ENCODE results near the gene TNRC6C.

TNRC6C gene

DNA sequence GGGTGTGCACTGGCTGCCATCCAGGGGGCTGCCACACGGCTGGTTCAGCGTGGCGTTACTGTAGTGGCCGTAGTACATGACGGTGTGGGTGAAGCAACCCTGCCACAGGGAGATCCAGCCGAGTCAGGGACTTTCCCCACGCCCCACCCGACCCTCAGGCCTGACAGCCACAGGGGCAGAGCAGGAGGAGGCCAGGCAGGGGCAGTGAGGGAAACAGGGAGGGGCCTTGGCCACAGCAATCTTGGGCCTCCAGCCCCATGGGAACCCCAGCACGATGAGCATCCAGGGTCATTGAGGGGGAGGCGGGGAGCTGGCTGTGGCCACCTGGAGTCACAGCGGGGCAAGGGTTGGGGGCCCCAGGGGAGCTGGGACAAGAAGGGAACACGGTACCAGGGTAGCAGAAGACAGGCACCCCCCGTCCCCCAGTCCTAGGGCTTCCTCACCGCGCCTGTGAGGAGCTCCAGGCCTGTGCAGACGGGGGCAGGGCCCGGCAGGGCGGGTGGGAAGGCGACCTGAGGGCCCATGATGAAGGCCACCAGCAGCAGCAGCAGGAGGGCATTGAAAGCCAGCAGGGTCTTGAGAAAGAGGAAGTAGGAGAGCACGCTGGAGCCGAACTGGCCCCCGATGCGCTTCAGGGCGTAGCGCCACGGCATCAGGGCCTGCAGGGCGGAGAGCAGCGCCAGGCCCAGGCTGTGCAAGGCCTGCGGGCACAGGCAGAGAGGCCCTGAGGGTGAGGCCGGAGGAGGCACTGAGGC lies 165.8 kb downstream of the TNRC6C start:
- no peak for DNase-seq (ENCODE audit: low read depth in 4 of 4, low spot score in 1 of 4)

DNA sequence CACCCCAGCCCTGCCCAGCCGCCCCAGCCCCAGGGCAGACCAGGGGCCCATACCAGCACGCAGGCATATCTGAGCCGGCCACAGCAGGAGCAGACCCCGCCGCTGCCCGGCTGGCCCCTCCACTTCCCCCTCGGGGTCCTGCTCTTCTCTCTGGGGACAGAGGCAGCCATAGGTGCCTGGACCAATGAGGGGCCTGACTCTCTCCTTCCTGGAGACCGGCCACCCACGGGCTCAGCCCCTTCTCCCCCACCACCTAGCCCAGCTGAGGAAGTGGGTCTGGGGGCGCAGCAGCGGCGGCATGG lies 166.3 kb downstream of the TNRC6C start:
- no peak for DNase-seq (ENCODE audit: low read depth in 4 of 4, low spot score in 1 of 4)

DNA sequence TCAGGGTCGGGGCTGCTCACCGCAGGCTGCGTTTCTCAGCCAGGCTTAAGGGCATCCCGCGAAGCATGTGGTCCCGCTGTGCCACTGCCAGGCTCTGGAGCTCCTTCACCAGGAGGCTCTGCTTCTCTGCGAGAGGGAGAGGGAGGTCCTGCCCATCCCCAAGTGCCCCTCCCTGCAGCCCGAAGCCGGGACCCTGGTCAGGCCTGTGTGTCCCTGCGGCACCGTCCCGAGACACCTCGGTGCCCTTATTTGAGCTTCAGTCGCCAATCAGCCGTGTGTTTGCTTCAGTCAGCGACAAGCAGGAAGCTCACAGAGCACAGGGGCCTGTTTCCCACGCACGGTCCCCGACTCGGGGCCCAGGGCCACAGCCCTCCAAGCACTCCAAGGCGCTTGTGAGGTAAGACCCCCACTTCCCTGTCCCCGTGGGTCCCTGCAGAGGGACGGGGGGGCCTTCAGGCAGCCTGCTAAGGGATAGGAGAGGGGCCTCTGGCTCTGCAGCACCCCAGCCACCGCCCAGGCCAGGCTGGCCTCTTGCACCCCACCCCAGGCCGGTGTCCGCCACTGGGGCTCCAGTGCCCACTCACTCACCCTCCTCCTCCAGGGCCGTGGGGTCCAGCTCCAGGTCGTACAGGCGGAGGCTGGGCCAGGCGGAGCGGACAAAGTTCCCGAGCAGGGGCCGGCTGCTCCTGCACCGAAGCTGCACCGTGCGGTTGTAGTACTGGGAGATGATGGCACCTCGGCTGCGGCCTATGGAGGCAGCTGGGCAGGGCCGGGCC lies 166.8 kb downstream of the TNRC6C start:
- DNase-seq (ENCODE audit: low read depth in 4 of 4, low spot score in 1 of 4): no peak

DNA sequence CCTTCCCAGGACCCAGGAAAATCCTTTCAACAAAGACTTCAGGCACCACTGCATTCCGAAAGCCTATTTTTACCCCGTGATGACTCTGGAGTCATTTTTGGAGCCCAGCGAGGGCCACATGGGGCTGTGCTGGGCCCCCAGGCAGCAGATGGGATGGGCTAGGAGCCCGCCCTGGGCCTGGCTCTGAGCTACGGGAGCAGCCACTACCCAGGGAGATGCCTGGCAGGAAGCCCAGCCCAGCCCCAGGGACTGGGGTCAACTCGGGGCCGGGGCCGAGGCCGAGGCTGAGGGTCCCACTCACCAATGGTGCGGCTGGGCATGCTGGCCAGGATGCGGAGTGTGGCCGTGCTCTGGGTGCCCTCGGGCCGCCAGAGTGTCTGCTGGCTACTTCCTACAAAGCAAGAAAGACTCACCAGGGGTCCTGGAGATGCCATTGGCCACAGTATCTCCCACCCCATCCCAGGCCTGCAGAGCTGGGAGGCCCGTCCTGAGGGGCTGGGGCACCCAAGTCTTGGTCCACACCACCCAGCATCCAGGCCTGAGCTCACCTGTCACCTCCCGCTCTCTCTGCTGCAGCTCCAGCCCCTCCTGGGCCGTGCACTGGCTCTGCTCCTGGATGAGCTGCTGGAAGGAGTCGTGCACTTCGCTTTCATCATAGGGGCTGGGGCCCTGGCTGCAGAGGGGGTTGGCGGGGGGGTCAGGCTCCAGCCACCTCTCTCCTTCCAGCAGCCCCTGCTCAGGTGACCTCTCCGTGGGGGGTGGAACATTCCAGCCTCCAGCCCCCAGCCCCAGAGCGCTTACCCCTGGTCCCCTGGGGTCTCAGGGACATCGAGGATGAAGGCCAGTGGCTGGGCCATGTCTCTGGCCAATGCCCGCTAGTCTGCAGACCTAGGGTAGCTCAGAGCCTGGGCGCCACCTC lies 167.7 kb downstream of the TNRC6C start:
- DNase-seq (ENCODE audit: low read depth in 4 of 4, low spot score in 1 of 4): no peak

DNA sequence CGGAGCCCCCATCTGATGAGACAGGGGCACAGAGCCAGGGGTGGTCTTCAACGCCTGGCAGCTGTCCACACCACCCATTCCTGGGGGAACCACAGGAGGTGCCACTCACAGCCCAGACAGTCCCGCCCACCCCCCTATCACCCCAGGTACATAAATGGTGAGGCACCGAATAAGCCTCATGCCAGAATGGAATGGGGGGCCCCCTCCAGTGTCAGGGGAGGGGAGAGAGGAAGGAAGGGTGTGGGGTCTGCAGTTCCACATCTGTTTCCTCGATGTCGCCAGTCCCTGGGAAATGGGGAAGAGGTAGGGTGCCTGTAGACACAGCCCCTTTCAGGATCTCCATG lies 168.4 kb downstream of the TNRC6C start:
- DNase-seq (ENCODE audit: low read depth in 4 of 4, low spot score in 1 of 4): no peak

DNA sequence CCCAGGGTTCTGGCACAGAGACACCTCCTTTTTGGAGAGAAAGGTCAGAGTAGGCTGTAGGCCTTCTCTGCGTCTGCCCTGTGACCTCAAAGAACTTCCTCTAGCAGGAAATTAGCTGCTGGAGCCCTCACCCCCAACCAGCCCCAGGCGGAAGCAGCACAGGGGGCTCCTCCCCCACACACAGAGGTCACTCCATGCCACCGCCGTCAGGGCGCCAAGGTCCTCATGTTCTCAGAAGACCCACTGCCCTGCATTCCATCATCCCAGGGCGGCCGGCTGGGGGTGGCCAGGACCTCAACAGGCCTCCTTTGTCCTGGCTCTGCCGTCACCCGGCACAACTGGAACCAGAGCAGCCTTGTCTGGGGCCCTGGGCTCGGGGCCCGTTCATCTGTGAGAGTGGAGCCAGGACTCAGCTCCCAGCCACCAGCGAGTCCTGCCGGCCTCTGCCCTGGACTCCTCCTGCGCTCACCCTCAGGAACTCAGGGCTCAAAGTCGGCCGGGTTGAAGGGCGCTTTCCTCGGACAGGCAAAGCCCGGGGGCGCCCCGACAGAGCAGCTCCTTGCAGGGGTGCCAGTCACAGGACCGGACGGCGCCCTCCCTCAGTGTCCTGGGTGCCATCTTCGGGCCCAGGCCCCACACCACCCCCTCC lies 168.9 kb downstream of the TNRC6C start:
- DNase-seq (ENCODE audit: low read depth in 4 of 4, low spot score in 1 of 4): peak in 1 of 4 experiments; percentile 63

DNA sequence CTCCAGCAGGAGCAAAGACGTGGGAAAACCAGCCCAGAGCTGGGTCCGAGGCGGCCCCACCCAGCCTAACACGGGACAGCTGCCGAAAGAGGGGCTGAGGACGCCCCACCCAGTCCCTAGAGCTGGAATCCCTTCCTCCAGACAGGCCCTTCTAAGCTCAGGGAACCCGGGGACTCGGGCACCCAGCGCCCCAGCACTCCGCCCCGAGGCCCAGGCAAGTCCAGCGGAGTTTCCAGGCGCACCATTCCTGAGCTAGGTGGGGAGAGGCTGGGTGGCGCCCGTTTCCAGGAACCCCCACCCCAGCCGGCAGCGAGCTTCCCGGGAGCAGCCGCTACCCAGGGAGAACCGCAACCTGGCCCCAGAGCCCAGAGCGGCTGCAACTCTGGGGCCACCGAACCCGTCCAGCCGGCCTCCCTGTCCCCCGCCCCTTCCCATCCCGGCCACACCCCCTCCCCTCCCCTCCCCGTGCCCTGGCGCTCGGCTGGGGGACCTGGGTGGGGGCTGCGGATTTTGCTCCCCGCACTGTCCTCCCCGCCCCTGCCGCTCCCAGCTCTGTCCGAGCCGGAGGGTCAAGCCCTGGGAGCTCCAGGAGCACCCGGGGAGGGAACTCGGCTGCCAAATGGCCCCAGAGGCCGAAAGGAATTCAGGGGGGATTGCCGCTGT lies 169.5 kb downstream of the TNRC6C start:
- DNase-seq (ENCODE audit: low read depth in 4 of 4, low spot score in 1 of 4): no peak

DNA sequence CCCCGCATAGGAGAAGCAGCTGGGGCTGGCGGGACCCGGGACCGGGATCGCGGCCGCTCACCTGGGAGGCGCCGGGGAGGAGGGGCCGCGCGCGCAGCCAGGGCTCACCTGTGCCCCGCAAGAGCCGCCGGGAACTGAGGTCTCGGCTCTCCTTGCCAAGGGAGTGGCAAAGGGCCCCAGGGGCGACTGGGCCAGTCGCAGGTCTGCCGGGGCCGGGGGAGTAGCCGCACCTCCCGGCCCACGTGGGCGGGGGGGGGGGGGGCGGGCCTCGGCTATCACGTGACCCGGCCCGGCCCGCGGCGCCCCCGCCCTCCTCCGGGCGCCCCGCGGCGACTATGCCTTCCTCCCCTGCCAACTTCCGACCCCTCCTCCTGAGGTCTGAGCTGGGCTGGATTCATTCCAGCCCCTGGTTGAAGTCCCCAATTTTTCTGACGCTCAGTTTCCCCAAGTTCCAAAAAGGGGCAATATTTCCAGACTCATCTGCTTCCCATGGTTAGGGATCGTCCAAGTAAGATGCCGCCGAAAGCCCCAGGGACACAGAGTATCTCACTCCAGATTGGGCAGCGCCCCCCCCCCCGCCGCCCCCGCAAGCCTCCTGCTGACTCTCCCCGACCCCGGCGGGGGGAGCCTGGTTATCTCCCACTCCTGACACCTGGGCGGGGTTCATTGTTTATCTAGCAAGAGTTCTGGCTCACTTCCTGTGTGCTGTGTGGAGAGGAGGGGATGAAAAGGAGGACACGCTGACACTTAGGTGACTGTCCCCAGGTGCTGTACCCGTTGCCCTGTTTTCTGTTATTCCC lies 170.2 kb downstream of the TNRC6C start, which contains the start of gene TMC6:
Gene TMC6 (minus strand): TSS at position 205 of the 800 bp plus-strand sequence. CDS start 1,923 bp downstream, outside the sequence.
- DNase-seq (ENCODE audit: low read depth in 4 of 4, low spot score in 1 of 4): no peak

DNA sequence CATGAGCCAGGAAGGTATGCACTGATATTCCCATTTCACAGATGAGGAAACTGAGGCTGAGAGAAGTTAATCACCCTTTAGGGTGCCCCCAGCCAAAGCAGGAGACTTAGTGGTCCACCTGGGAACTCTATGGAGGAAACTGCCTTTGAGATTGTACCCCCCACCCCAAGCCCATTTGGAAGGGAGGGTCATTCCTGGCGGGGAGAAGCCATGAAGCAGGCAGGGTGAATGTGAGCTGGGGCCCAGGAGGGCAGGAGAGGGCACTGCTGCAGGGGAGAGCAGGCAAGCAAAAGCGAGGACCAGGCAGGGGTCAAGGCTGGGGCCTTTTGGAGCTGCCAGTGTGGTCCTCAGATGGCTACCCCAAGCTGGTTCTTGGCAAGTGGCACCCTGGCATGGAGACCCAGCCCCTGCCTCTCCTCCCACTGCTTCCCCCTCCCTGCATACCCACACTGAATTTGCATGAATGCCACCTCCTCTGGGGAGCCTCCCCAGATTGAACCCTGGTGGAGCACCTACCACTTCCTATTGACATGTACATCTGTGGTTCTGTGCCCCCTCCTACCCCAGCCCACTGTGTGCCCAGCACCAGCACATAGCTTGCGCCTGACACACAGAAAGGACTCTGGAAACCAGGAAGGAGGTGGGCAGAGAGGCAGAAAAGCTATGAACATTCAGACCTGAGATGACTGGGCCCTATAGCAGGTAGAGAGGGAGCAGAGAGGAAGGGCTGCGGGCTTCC lies 171.0 kb downstream of the TNRC6C start:
- no peak for DNase-seq (ENCODE audit: low read depth in 4 of 4, low spot score in 1 of 4)

DNA sequence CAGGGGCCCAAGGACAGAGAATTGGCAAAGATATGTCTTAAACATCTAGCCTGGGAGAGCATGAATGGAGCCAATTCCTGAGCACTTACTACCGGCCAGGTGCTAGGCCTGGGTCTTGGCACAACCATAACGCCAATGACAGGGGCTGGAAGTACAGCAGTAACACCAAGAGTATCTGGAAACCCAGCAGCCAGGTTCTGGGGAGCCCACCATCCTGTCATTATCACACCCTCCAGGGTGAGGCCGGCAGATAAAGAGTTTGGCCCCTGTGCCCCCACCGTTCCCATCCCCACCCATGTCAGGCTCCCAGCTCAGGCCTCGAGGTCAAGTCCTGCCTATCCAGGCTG lies 171.6 kb downstream of the TNRC6C start:
- DNase-seq (ENCODE audit: low read depth in 4 of 4, low spot score in 1 of 4): no peak

DNA sequence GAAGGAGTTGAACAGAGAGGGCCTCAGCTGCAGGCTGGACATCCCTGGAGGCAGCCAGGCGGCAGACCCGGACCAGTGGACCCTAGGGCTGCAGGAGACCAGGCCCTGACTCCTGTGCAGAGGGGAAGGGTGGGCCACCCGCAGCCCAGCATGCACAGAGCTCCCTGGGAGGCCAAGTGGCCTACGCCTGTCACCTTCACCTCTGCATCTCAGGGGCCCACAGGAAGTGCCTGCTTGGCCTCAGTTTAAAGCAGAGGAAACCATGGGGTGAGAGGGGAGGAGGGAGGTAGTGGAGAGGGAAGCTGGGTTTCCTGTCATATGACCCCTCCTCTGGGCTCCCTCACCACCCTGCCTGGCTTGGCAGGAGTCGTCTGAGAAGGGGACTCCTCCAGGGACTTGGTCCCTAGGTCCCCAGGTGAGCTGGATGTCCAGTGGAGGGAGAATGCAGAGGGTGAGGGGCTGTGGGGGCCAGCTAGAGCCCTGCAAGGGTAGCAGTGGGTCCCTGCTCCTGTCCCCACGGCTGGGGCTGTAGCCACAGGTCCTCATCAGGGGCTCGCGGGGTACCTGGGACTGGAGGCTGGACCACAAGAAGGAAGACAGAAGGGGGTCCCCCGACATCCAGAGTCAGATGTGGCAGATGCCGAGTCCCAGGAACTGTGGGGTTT lies 172.1 kb downstream of the TNRC6C start, which contains the start of gene TMC8:
Gene TMC8 (plus strand): TSS at position 335 of the 665 bp plus-strand sequence. CDS start 818 bp downstream, outside the sequence.
- peak in 1 of 4 experiments; percentile 59 for DNase-seq (ENCODE audit: low read depth in 4 of 4, low spot score in 1 of 4)

DNA sequence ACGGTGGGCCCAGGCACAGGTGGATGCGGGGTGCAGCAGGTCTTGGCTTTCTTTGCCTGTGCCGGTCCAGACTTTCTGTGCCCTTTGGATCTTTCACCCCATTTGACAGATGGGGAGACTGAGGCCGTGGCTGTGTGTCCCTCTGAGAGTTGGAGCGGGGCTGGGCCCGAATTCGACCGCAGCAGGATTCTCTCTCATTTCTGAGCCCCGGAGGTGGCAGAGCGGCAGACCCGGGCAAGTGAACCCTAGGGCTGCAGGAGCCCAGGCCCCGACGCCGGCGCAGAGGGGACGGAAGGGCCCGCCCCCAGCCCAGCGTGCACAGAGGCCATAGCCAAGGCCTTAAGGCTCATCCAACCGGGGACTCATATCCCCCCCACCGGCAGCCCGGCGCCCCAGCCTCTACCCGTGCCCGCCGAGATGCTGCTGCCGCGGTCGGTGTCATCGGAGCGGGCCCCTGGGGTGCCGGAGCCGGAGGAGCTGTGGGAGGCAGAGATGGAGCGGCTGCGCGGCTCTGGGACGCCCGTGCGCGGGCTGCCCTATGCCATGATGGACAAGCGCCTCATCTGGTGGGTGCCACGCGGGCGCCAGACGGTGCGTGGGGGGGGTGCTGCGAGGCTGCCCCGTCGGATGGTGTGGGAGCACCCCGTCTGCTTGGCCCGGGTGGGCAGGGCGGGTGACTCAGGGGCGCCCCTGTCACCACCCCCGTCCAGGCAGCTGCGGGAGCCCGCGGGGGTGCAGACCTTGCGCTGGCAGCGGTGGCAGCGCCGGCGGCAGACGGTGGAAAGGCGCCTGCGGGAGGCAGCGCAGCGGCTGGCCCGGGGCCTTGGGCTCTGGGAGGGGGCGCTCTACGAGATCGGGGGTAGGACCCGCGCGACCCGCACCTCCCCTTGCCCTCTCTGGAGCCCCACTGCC lies 172.9 kb downstream of the TNRC6C start:
- DNase-seq (ENCODE audit: low read depth in 4 of 4, low spot score in 1 of 4): no peak

DNA sequence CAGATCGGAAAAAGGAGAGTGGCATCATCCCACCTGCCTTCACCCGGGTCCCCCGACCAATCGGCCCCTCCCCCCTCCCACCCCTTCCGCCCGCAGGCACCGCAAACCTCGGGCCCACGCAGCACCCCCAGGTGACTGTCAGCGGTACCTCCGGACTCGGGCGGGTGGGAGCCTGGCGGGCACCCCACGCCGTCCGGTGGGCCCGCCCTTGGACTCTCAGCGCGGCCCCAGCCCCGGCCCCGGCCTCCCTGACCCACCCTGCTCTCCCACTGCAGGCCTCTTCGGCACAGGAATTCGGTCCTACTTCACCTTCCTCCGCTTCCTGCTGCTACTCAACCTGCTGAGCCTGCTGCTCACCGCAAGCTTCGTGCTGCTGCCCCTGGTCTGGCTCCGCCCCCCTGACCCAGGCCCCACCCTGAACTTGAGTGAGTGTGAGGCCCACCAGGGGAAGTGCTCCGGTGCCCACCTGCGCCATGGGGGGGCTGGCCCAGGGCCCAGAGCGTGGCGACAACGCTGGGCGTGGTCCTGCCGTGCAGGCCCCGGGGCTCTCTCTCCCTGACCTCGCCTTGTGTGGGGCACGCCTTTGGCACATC lies 173.7 kb downstream of the TNRC6C start:
- DNase-seq (ENCODE audit: low read depth in 4 of 4, low spot score in 1 of 4): peak in 1 of 4 experiments; percentile 65

DNA sequence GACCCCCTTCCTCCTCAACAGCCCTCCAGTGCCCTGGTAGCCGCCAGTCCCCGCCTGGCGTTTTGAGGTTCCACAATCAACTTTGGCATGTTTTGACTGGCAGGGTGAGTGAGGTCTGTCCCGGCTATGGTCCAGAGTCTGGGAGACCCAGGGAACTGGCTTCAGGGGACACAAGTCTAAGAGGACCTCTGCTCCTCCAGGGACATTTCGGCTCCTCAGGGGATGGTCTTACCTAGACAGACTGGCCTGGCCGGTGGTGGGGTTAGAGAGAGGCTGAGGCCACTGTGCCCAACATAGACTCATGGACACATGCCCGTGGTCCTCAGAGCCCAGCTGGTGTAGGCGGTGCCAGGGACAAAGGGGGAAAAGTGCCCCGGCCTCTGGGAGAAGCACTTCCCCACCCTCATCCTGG lies 174.3 kb downstream of the TNRC6C start:
- DNase-seq (ENCODE audit: low read depth in 4 of 4, low spot score in 1 of 4): no peak

DNA sequence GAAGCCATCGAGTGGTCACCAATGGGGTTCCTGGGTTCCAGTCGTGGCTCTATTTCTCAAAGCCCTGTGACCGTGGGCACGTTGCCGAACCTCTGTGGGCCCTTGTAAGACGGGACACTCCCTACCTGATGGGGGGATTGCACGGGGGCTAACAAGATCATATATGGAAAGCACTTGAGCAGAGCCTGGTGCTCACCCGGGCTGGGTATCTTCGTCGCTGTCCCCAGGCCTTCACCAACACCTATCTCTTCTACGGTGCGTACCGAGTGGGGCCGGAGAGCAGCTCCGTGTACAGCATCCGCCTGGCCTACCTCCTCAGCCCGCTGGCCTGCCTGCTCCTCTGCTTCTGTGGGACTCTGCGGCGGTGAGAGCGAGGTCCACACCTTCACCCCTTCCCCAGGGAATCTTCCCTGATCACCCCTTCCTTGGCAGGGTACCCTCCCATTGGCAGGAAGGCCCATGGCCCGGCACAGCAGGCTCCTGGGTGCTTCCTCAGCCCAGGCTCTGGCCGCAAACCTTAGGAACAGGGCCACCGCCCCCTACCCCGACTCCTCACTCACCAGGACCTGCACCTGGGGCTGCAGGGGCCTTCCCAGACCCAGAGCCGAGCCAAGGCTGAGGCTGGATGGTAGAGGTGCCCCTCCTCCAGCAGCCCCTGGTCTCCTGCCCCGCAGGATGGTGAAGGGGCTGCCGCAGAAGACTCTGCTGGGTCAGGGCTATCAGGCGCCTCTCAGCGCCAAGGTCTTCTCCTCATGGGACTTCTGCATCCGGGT lies 174.9 kb downstream of the TNRC6C start:
- no peak for DNase-seq (ENCODE audit: low read depth in 4 of 4, low spot score in 1 of 4)
